DOHH2 (cell line): ENCODE measurements around the gene CLN6.
"Not testable (repeated sequence)": the region's sequence is repeated elsewhere in the genome, so short reads cannot be mapped to it uniquely, and the experiment has no call there.

Experiments
- H3F3A ChIP-seq: fragments of 200-600 bp; sonication (generic), shearing (Covaris generic); 2 replicates; pipeline ENCODE4 v1.6.0; 2016; ENCODE audit warnings: antibody characterized with exemption, mild to moderate bottlenecking; ENCODE audit not compliant: control insufficient read depth, insufficient read depth
- H3K27ac ChIP-seq: fragments of 200-600 bp; sonication (generic); 2 replicates; pipeline ENCODE4 v1.5.1; 2014; ENCODE audit warnings: low read depth, mild to moderate bottlenecking, low read length, moderate library complexity
- H3K27me3 ChIP-seq: fragments of 200-600 bp; sonication (generic); 2 replicates; pipeline ENCODE4 v1.6.1; 2014; ENCODE audit warnings: mild to moderate bottlenecking, low read length, mixed read lengths; ENCODE audit not compliant: control insufficient read depth
- H3K36me3 ChIP-seq: fragments of 200-600 bp; sonication (generic); 2 replicates; pipeline ENCODE4 v1.6.1; 2014; ENCODE audit warnings: mild to moderate bottlenecking, low read length, moderate library complexity, mixed read lengths; ENCODE audit not compliant: control insufficient read depth
- H3K4me1 ChIP-seq: fragments of 200-600 bp; sonication (generic); 2 replicates; pipeline ENCODE4 v1.6.1; 2014; ENCODE audit warnings: mild to moderate bottlenecking, low read length, mixed read lengths; ENCODE audit not compliant: control insufficient read depth
- H3K4me2 ChIP-seq: fragments of 200-600 bp; sonication (generic); 2 replicates; pipeline ENCODE4 v1.6.0; 2014; ENCODE audit warnings: mild to moderate bottlenecking, low read length, moderate library complexity
- H3K4me3 ChIP-seq: fragments of 200-600 bp; sonication (generic); 2 replicates; pipeline ENCODE4 v1.5.1; 2014; ENCODE audit warnings: mild to moderate bottlenecking, low read length, mixed read lengths
- H3K79me2 ChIP-seq: fragments of 200-600 bp; sonication (generic); 2 replicates; pipeline ENCODE4 v1.6.1; 2014; ENCODE audit warnings: mild to moderate bottlenecking, low read length, mixed read lengths; ENCODE audit not compliant: control insufficient read depth
- H3K9me2 ChIP-seq: fragments of 200-600 bp; sonication (generic); replicated peaks from 2 replicates; pipeline ENCODE4 v1.6.1; 2014; ENCODE audit warnings: mild to moderate bottlenecking, low read length, mixed read lengths; ENCODE audit not compliant: control insufficient read depth
- H3K9me3 ChIP-seq: fragments of 200-600 bp; sonication (generic); 2 replicates; pipeline ENCODE4 v1.6.1; 2014; ENCODE audit warnings: antibody characterized with exemption, low read length, mixed read lengths; ENCODE audit not compliant: control insufficient read depth, insufficient read depth
- H4K20me1 ChIP-seq: fragments of 200-600 bp; sonication (generic); 2 replicates; pipeline ENCODE4 v1.6.0; 2014; ENCODE audit warnings: low read depth, mild to moderate bottlenecking, antibody characterized with exemption, low read length, moderate library complexity; ENCODE audit not compliant: control insufficient read depth, insufficient read depth
- CTCF ChIP-seq: fragments of 200-600 bp; sonication (generic); IDR thresholded peaks from one replicate; pipeline ENCODE4 v1.5.1; 2014; ENCODE audit warnings: antibody characterized with exemption, mild to moderate bottlenecking, low read depth, low read length; ENCODE audit not compliant: poor library complexity, severe bottlenecking
- EZH2phosphoT487 ChIP-seq: fragments of 200-600 bp; sonication (generic); IDR thresholded peaks from 2 replicates; pipeline ENCODE4 v1.6.1; 2017; ENCODE audit warnings: borderline replicate concordance, mild to moderate bottlenecking, antibody characterized with exemption, low read length, moderate library complexity, mixed read lengths

Gene CLN6

GRCh38 chr15:68217341-68217740, 12.2 kb downstream of the CLN6 start:
- no peak overlapping the region for H3K27ac ChIP-seq
- H3K9me3 ChIP-seq: no peaks in the 10 kb centered on the region
- H3K4me1 ChIP-seq: no peaks in the 10 kb centered on the region
- H4K20me1 ChIP-seq: peaks cover 8% of the 10 kb centered on the region; the same call in 1 of the 2 replicates
- peaks cover 65% of the 10 kb centered on the region for H3K79me2 ChIP-seq
- no peak overlapping the region for H3K4me3 ChIP-seq
- H3K9me2 ChIP-seq: no peaks in the 10 kb centered on the region
- H3K36me3 ChIP-seq: peaks cover 46% of the 10 kb centered on the region
- H3K27me3 ChIP-seq: no peaks in the 10 kb centered on the region
- no peak overlapping the region for H3K4me2 ChIP-seq
- no peaks in the 10 kb centered on the region for H3F3A ChIP-seq
- no peak for TF ChIP-seq CTCF
- no peak for TF ChIP-seq EZH2phosphoT487

- no peaks in the 10 kb centered on the region for H3K27me3 ChIP-seq
- peaks cover 8% of the 10 kb centered on the region; the same call in 1 of the 2 replicates for H4K20me1 ChIP-seq
- H3K79me2 ChIP-seq: peaks cover 56% of the 10 kb centered on the region
- H3K36me3 ChIP-seq: peaks cover 51% of the 10 kb centered on the region
- H3K4me1 ChIP-seq: peaks cover 14% of the 10 kb centered on the region
- H3K9me2 ChIP-seq: no peaks in the 10 kb centered on the region
- H3K27ac ChIP-seq: no peak overlapping the region
- H3K4me3 ChIP-seq: no peak overlapping the region
- H3K9me3 ChIP-seq: no peaks in the 10 kb centered on the region
- H3K4me2 ChIP-seq: no peak overlapping the region
- TF ChIP-seq EZH2phosphoT487: no peak
- H3F3A ChIP-seq: no peaks in the 10 kb centered on the region
Measured at GRCh38 chr15:68214838-68215254, 14.7 kb downstream of the CLN6 start.

GRCh38 chr15:68213991-68214837, 15.3 kb downstream of the CLN6 start:
- Histone ChIP-seq H3K27ac (no peak overlapping the region), H3K4me1 (peaks cover 20% of the 10 kb centered on the region), H3K36me3 (peaks cover 51% of the 10 kb centered on the region), H3K27me3 (no peaks in the 10 kb centered on the region), H3K9me2 (no peaks in the 10 kb centered on the region), H3K79me2 (peaks cover 50% of the 10 kb centered on the region), H3K4me2 (no peak overlapping the region), H4K20me1 (peaks cover 10% of the 10 kb centered on the region; the same call in 1 of the 2 replicates), H3K4me3 (no peak overlapping the region), H3K9me3 (no peaks in the 10 kb centered on the region), H3F3A (no peaks in the 10 kb centered on the region)
- TF ChIP-seq CTCF (no peak), EZH2phosphoT487 (no peak)

GRCh38 chr15:68213491-68213845, 16.1 kb downstream of the CLN6 start:
- H3K27me3 ChIP-seq, H3K27ac ChIP-seq, H3K9me2 ChIP-seq, H4K20me1 ChIP-seq, H3K4me3 ChIP-seq, H3K9me3 ChIP-seq, H3K4me2 ChIP-seq, H3F3A ChIP-seq: not testable (repeated sequence)
- H3K4me1 ChIP-seq: peaks cover 24% of the 10 kb centered on the region
- peaks cover 43% of the 10 kb centered on the region for H3K79me2 ChIP-seq
- peaks cover 44% of the 10 kb centered on the region for H3K36me3 ChIP-seq
